PC-3 (cell line): Measurements from ENCODE around the gene SCAF8.

Experiments
- CTCF ChIP-seq: fragments of 300-600 bp; sonication (generic); conservative IDR thresholded peaks from 2 replicates; pipeline ENCODE4 v1.5.1; 2017; ENCODE audit warnings: antibody characterized with exemption, low read depth, mild to moderate bottlenecking, low read length
- EZH2 ChIP-seq: fragments of 300-600 bp; sonication (generic); IDR thresholded peaks from one replicate; pipeline ENCODE4 v1.6.1; 2017; ENCODE audit warnings: antibody characterized with exemption, mild to moderate bottlenecking, low read length; ENCODE audit not compliant: unreplicated experiment

DNA sequence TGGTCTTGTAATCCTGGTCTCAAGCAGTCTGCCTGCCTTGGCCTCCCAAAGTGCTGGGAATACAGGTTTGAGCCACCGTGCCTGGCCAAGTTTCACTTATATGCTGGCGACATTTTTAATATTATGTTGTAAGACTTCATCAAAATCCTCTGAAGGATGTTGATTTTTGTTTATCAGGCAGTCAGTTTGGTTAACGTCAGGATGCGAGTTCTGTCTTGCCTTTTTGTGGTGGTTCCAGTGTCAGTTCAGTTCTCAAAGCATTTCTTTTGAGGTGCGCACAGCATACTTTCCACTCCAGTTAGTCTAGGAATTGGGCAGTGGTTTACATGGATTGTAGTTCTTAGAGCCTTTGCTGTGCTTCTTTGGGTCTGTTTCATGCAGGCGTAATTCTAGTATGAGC is 24.9 kb downstream of the SCAF8 start:
- no peak for TF ChIP-seq CTCF
- no peak for TF ChIP-seq EZH2
